ENCODE data around the gene IL34. TPM values are rescaled to one million over a fixed set of nuclear protein-coding genes. Genes with fewer than 3 reads are reported as not detected.

IL34 gene
- not detected in 2 replicates for total RNA-seq
- polyA plus RNA-seq, result 0.10 TPM in 1 of 2 replicates, not detected in the other

GRCh38 chr16:70646260-70647241, at the start of gene IL34:
Gene IL34 (plus strand): TSS chr16:70646559. CDS start chr16:70646948, 389 bp downstream.
- Histone ChIP-seq H3K27me3 (no peaks in the 10 kb centered on the region), H3K4me3 (no peak within 1 kb of the TSS), H3K36me3 (no peaks in the 10 kb centered on the region), H3K9me3 (ENCODE audit: low read depth) (no peaks in the 10 kb centered on the region), H3K27ac (no peak within 1 kb of the TSS), H3K4me1 (ENCODE audit: low read depth) (no peaks in the 10 kb centered on the region)
- TF ChIP-seq CTCF (IDR thresholded peaks at IDR 0.05; ENCODE audit: low read depth, low read length), result no peak
- peak in 1 of 2 donors; percentile 52 for DNase-seq (ENCODE audit: low read depth in 1 of 2, low spot score in 1 of 2)

GRCh38 chr16:70597135-70597835, 49.1 kb upstream of the IL34 start:
- no peak overlapping the region for H3K27ac ChIP-seq
- no peak for DNase-seq (ENCODE audit: low read depth in 1 of 2, low spot score in 1 of 2)
- no peaks in the 10 kb centered on the region for H3K4me1 ChIP-seq (ENCODE audit: low read depth)
- TF ChIP-seq CTCF (IDR thresholded peaks at IDR 0.05; ENCODE audit: low read depth, low read length), result no peak
- no peak overlapping the region for H3K4me3 ChIP-seq
- H3K36me3 ChIP-seq, result no peaks in the 10 kb centered on the region
- H3K27me3 ChIP-seq, result no peaks in the 10 kb centered on the region
- H3K9me3 ChIP-seq (ENCODE audit: low read depth), result no peaks in the 10 kb centered on the region

- TF ChIP-seq CTCF (IDR thresholded peaks at IDR 0.05; ENCODE audit: low read depth, low read length), result no peak
- peak in 1 of 2 donors; percentile 49 for DNase-seq (ENCODE audit: low read depth in 1 of 2, low spot score in 1 of 2)
- no peak overlapping the region for H3K27ac ChIP-seq
- H3K27me3 ChIP-seq, result no peaks in the 10 kb centered on the region
- no peaks in the 10 kb centered on the region for H3K36me3 ChIP-seq
- H3K4me1 ChIP-seq (ENCODE audit: low read depth), result no peaks in the 10 kb centered on the region
- H3K9me3 ChIP-seq (ENCODE audit: low read depth), result no peaks in the 10 kb centered on the region
- H3K4me3 ChIP-seq, result no peak overlapping the region
These were observed 47.3 kb upstream of the IL34 start for GRCh38 chr16:70598937-70599503.

GRCh38 chr16:70600730-70601129, 45.6 kb upstream of the IL34 start:
- Histone ChIP-seq H3K4me1 (ENCODE audit: low read depth) (no peaks in the 10 kb centered on the region), H3K27ac (no peak overlapping the region), H3K4me3 (no peak overlapping the region), H3K9me3 (ENCODE audit: low read depth) (no peaks in the 10 kb centered on the region), H3K27me3 (no peaks in the 10 kb centered on the region), H3K36me3 (no peaks in the 10 kb centered on the region)
- TF ChIP-seq CTCF (IDR thresholded peaks at IDR 0.05; ENCODE audit: low read depth, low read length), result no peak
- DNase-seq (ENCODE audit: low read depth in 1 of 2, low spot score in 1 of 2), result no peak

Data from cardiac muscle cell (in vitro differentiated cells and primary cell).